ENCODE measurements around the gene GALNT6. TPM values are rescaled to one million over a fixed set of nuclear protein-coding genes. Genes with fewer than 3 reads are reported as not detected.
"Not testable (repeated sequence)": the region's sequence is repeated elsewhere in the genome, so short reads cannot be mapped to it uniquely, and the experiment has no call there.

GALNT6 gene
- total RNA-seq, 2 donors from 2014 or later = 24.7 to 27.1 TPM

GRCh38 chr12:51342416-51342815 lies 48.8 kb downstream of the GALNT6 start:
- no peak for TF ChIP-seq CTCF (IDR thresholded peaks at IDR 0.05)
- Histone ChIP-seq H3K36me3 (no peaks in the 10 kb centered on the region), H3K4me1 (peaks cover 3% of the 10 kb centered on the region), H3K4me3 (no peak overlapping the region), H3K27me3 (no peaks in the 10 kb centered on the region), H3K9me3 (no peaks in the 10 kb centered on the region), H3K27ac (no peak overlapping the region), H3K9ac (ENCODE audit: low read depth in 2 of 2, low read length in 2 of 2) (no peak overlapping the region)
- intact Hi-C loops (cut with DNase I) = loop anchor here (5.0 to 10.0 kb wide), 2 partner anchors 75 to 298 kb away; partner anchors contain the start of gene LETMD1
- no peak for DNase-seq

- Histone ChIP-seq H3K27me3 (no peaks in the 10 kb centered on the region), H3K9ac (ENCODE audit: low read depth in 2 of 2, low read length in 2 of 2) (peak overlapping the region in 1 of 2 donors; percentile 72), H3K36me3 (no peaks in the 10 kb centered on the region), H3K4me3 (peak overlapping the region; percentile 24), H3K9me3 (no peaks in the 10 kb centered on the region), H3K27ac (no peak overlapping the region), H3K4me1 (peaks cover 3% of the 10 kb centered on the region)
- DNase-seq = peak; percentile 86
- intact Hi-C loops (cut with DNase I) = loop anchor here (5.0 to 10.0 kb wide), 2 partner anchors 74 to 297 kb away; partner anchors contain the start of gene LETMD1
- TF ChIP-seq CTCF (IDR thresholded peaks at IDR 0.05) = peak; percentile 99
Observed at GRCh38 chr12:51341251-51342007, 49.8 kb downstream of the GALNT6 start.

- no peak for TF ChIP-seq CTCF (IDR thresholded peaks at IDR 0.05)
- no peak for DNase-seq
- intact Hi-C loops (cut with DNase I) = loop anchor here (5.0 to 10.0 kb wide), 2 partner anchors 72 to 295 kb away; partner anchors contain the start of gene LETMD1
Observed at GRCh38 chr12:51339750-51340149, 51.5 kb downstream of the GALNT6 start.

GRCh38 chr12:51337336-51337735 lies 53.9 kb downstream of the GALNT6 start:
- H3K4me1 ChIP-seq; H3K27ac ChIP-seq; DNase-seq; intact Hi-C loops (cut with DNase I); H3K27me3 ChIP-seq; H3K9me3 ChIP-seq; H3K9ac ChIP-seq (ENCODE audit: low read depth in 2 of 2, low read length in 2 of 2); H3K36me3 ChIP-seq; H3K4me3 ChIP-seq: not testable (repeated sequence)

More at GRCh38 chr12:51339750-51340149, 51.5 kb downstream of the GALNT6 start:
- no peak overlapping the region for H3K9ac ChIP-seq (ENCODE audit: low read depth in 2 of 2, low read length in 2 of 2)
- H3K9me3 ChIP-seq = no peaks in the 10 kb centered on the region
- H3K4me3 ChIP-seq = no peak overlapping the region
- no peaks in the 10 kb centered on the region for H3K27me3 ChIP-seq
- no peak overlapping the region for H3K27ac ChIP-seq
- peaks cover 3% of the 10 kb centered on the region for H3K4me1 ChIP-seq
- no peaks in the 10 kb centered on the region for H3K36me3 ChIP-seq

- intact Hi-C loops (cut with DNase I) = no loop called here
- Histone ChIP-seq H3K9ac (ENCODE audit: low read depth in 2 of 2, low read length in 2 of 2) (no peak overlapping the region), H3K4me1 (peaks cover 5% of the 10 kb centered on the region)
Observed at GRCh38 chr12:51335931-51336330, 55.3 kb downstream of the GALNT6 start.

More at GRCh38 chr12:51335931-51336330, 55.3 kb downstream of the GALNT6 start:
- Histone ChIP-seq H3K27me3 (no peaks in the 10 kb centered on the region), H3K27ac (no peak overlapping the region), H3K9me3 (no peaks in the 10 kb centered on the region), H3K36me3 (no peaks in the 10 kb centered on the region), H3K4me3 (no peak overlapping the region)
- TF ChIP-seq CTCF (IDR thresholded peaks at IDR 0.05) = no peak
- no peak for DNase-seq

All from colonic mucosa (tissue), 4 donors.